Small intestine (tissue), 7 donors: Measurements from ENCODE around the gene ADAR. TPM values are rescaled to one million over a fixed set of nuclear protein-coding genes. Genes with fewer than 3 reads are reported as not detected.

Experiments
- DNase-seq, 2 donors: peaks; one replicate each; pipeline versions ENCODE4 v3.0.0 to v3.0.0-alpha.2; 2013
- FAIRE-seq: peaks from 2 replicates; lab custom pipeline; 2012; peaks lifted over from hg19 to GRCh38; lab: Jason Lieb, UNC
- H3K27ac ChIP-seq, 3 donors: one replicate each; pipeline ENCODE4 v1.5.1; 2013; ENCODE audit warnings: low read length in 2 of 3, mild to moderate bottlenecking in 2 of 3, control low read depth in 1 of 3, inconsistent platforms in 1 of 3, low read depth in 1 of 3, moderate library complexity in 1 of 3
- H3K27me3 ChIP-seq, 3 donors: one replicate each; pipeline ENCODE4 v1.6.1; 2013; ENCODE audit warnings: low read length in 3 of 3, inconsistent platforms in 1 of 3; ENCODE audit not compliant: control insufficient read depth in 3 of 3, insufficient read depth in 3 of 3
- H3K36me3 ChIP-seq, 3 donors: one replicate each; pipeline ENCODE4 v1.6.1; 2013; ENCODE audit warnings: low read length in 3 of 3, inconsistent platforms in 1 of 3, low read depth in 1 of 3, mild to moderate bottlenecking in 1 of 3, moderate library complexity in 1 of 3; ENCODE audit not compliant: control insufficient read depth in 3 of 3, insufficient read depth in 2 of 3
- H3K4me1 ChIP-seq, 3 donors: one replicate each; pipeline ENCODE4 v1.6.1; 2013; ENCODE audit warnings: low read length in 2 of 3, inconsistent platforms in 1 of 3, low read depth in 1 of 3, mild to moderate bottlenecking in 1 of 3, moderate library complexity in 1 of 3; ENCODE audit not compliant: control insufficient read depth in 3 of 3, insufficient read depth in 2 of 3
- H3K4me3 ChIP-seq, 3 donors: one replicate each; pipeline ENCODE4 v1.5.1; 2013; ENCODE audit warnings: low read length in 3 of 3, control low read depth in 1 of 3, inconsistent platforms in 1 of 3, low read depth in 1 of 3, mild to moderate bottlenecking in 1 of 3, moderate library complexity in 1 of 3
- H3K9me3 ChIP-seq, 2 donors: one replicate each; pipeline ENCODE4 v1.6.1; 2013; ENCODE audit warnings: low read depth in 1 of 2, low read length in 1 of 2; ENCODE audit not compliant: control insufficient read depth in 2 of 2, insufficient read depth in 1 of 2
- WGBS, 3 donors: extraction: QIAGEN DNeasy Blood & Tissue Kit; methylation state at CpG; one replicate each; pipeline ENCODE4 v1.1.7; 2013; 5-methylcytosine and 5-hydroxymethylcytosine counted together
- polyA plus RNA-seq, 4 donors: library from polyadenylated mRNA; stranded (reverse) in 3 of 4; unstranded in 1 of 4; fragments of 200-250 nt in 3 of 4; fragments of 120-200 nt in 1 of 4; gene quantifications; one replicate each; pipeline versions ENCODE4 v1.2.1 to v1.2.3, GENCODE V29; 2013
- donor health status: healthy with polysubstance abuse.
- donor health status: control.
- donor health status: control.
- donor health status: Bipolar disorder and iron deficiency.
- donor health status: healthy.

The ADAR gene
- polyA plus RNA-seq, 4 donors = 28.6 to 120 (median 47.5) TPM

DNA sequence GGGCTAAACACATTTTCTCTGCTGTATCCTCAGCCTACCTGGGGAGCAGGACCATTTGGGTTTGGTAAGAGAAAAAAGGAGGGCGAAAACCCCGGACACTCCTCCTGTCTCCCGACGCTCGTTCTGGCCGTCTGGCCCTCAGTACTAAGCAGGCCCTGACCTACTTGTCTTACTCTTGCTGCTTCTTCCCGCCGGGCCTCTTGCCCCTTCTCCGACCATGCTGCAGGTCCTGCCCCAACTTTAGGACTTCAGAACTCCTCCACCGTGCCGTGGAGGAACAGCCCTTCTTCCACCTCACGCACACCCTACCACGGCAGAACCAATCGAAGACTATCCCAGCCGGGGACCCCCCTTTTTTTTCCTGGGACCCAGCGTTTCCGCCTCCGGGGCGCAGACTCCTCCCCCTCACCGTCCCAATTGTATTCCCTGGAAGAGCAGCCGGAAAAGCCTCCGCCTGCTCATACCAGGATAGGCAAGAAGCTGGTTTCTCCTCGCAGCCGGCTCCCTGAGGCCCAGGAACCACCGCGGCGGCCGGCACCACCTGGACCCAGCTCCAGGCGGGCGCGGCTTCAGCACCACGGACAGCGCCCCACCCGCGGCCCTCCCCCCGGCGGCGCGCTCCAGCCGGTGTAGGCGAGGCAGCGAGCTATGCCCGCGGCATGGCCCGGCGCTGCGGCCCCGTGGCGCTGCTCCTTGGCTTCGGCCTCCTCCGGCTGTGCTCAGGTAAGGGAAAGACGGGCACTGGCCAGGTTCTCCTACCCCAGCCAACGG lies 40.4 kb downstream of the ADAR start, which contains the start of gene CHRNB2:
TSS of gene CHRNB2 (plus strand) at position 393 of the 771 bp plus-strand sequence. CDS start at position 660, 267 bp downstream.
- H3K27ac ChIP-seq = no peak within 1 kb of the TSS
- peak within 1 kb of the TSS in 1 of 3 donors; percentile 29 for H3K4me3 ChIP-seq
- DNase-seq (peak; percentile 53 to 86), FAIRE-seq (no peak)
- peaks cover 0 to 7% (median 0%) of the 10 kb centered on the region in 3 donors for H3K4me1 ChIP-seq
- peaks cover 0 to 29% (median 0%) of the 10 kb centered on the region in 3 donors for H3K27me3 ChIP-seq
- 3 to 4% (median 3%) methylated on average over 49 to 53 of the region's 53 CpGs for WGBS, 3 donors
- no peaks in the 10 kb centered on the region for H3K9me3 ChIP-seq
- no peaks in the 10 kb centered on the region for H3K36me3 ChIP-seq

GRCh38 chr1:154565876-154566275 lies 42.1 kb downstream of the ADAR start:
- DNase-seq (no peak), FAIRE-seq (no peak)
- Histone ChIP-seq H3K4me3 (no peak overlapping the region), H3K36me3 (no peaks in the 10 kb centered on the region), H3K9me3 (no peaks in the 10 kb centered on the region), H3K4me1 (peaks cover 0 to 7% (median 0%) of the 10 kb centered on the region in 3 donors), H3K27me3 (peaks cover 0 to 28% (median 0%) of the 10 kb centered on the region in 3 donors), H3K27ac (no peak overlapping the region)
- 83 to 87% (median 83%) methylated on average over 6 of the region's 6 CpGs for WGBS, 3 donors

- Histone ChIP-seq H3K36me3 (peaks cover 9 to 17% (median 9%) of the 10 kb centered on the region in 3 donors), H3K4me3 (peak overlapping the region in 2 of 3 donors; percentile 67 to 99), H3K27ac (peak overlapping the region; percentile 71 to 93 (median 91)), H3K27me3 (no peaks in the 10 kb centered on the region), H3K4me1 (peaks cover 2 to 10% (median 2%) of the 10 kb centered on the region in 3 donors), H3K9me3 (no peaks in the 10 kb centered on the region)
- 10 to 13% (median 11%) methylated on average over 13 of the region's 13 CpGs for WGBS, 3 donors
- DNase-seq (peak; percentile 91 to 94), FAIRE-seq (no peak)
These were observed 48.4 kb downstream of the ADAR start for GRCh38 chr1:154559466-154560044.

DNA sequence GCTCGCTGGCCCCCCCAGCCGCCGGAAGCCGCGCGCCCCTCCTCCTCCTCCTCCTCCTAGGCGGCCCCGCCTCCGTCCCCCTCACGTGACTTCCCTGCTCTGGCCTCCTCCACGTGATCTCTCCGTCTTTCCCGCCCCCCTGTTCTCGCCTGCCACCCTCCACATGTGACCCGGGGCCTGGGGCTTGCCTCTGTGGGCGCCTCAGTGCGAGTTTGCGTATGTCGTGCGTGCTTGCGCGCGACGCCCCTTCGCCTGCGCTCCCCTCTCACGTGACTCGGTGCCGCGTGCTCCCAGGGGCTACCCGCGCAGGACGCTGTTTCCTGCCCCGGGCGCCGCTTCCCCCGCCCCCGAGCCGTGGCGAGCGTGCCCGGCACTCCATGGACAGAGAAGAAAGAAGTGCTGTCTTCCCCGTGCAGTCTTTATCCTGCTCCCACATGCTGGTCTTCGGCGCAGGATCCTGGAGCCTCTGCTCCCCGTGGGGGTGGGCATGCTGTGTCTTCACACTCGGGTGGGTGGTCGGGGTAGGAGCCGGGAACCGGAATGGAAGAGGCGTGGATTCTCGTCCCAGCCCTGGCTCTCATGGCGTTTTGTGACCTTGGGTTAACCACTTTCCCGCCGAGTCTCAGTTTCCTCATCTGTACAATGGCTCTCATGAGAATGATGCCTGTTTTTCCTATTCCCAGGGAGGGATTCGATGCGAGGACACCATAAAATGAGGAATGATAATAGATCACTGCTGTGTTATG lies 49.1 kb downstream of the ADAR start:
- H3K27me3 ChIP-seq = no peaks in the 10 kb centered on the region
- H3K27ac ChIP-seq = peak overlapping the region; percentile 71 to 93 (median 91)
- H3K4me3 ChIP-seq = peak overlapping the region; percentile 26 to 99 (median 67)
- DNase-seq = peak; percentile 99
- peaks cover 9 to 20% (median 12%) of the 10 kb centered on the region in 3 donors for H3K36me3 ChIP-seq
- WGBS, 3 donors = 0 to 1% (median 1%) methylated on average over 43 to 57 of the region's 57 CpGs
- no peak for FAIRE-seq
- peaks cover 2 to 10% (median 2%) of the 10 kb centered on the region in 3 donors for H3K4me1 ChIP-seq
- no peaks in the 10 kb centered on the region for H3K9me3 ChIP-seq

GRCh38 chr1:154557939-154558719 lies 49.9 kb downstream of the ADAR start, which contains the start of gene UBE2Q1:
Gene UBE2Q1, minus strand, starts transcription at chr1:154558662. Its CDS starts 109 bp downstream, at chr1:154558553.
- peaks cover 2 to 10% (median 2%) of the 10 kb centered on the region in 3 donors for H3K4me1 ChIP-seq

GRCh38 chr1:154557248-154557938 lies 50.6 kb downstream of the ADAR start:
- Histone ChIP-seq H3K27ac (peak overlapping the region in 1 of 3 donors; percentile 46), H3K4me3 (peak overlapping the region; percentile 66 to 99 (median 90)), H3K4me1 (peaks cover 2 to 10% (median 2%) of the 10 kb centered on the region in 3 donors), H3K9me3 (no peaks in the 10 kb centered on the region), H3K27me3 (no peaks in the 10 kb centered on the region), H3K36me3 (peaks cover 19 to 32% (median 26%) of the 10 kb centered on the region in 3 donors)
- 3 to 11% (median 6%) methylated on average over 7 of the region's 7 CpGs for whole genome bisulfite sequencing, 3 donors
- DNase-seq (peak in 1 of 2 donors; percentile 20), FAIRE-seq (no peak)

More at GRCh38 chr1:154557939-154558719, 49.9 kb downstream of the ADAR start, which contains the start of gene UBE2Q1:
- Histone ChIP-seq H3K27me3 (no peaks in the 10 kb centered on the region), H3K9me3 (no peaks in the 10 kb centered on the region), H3K36me3 (peaks cover 15 to 27% (median 19%) of the 10 kb centered on the region in 3 donors), H3K27ac (peak within 1 kb of the TSS; percentile 71 to 93 (median 91)), H3K4me3 (peak within 1 kb of the TSS; percentile 67 to 99 (median 90))
- FAIRE-seq (no peak), DNase-seq (peak; percentile 42 to 60)
- 0 to 1% (median 1%) methylated on average over 26 to 69 of the region's 69 CpGs for WGBS, 3 donors

DNA sequence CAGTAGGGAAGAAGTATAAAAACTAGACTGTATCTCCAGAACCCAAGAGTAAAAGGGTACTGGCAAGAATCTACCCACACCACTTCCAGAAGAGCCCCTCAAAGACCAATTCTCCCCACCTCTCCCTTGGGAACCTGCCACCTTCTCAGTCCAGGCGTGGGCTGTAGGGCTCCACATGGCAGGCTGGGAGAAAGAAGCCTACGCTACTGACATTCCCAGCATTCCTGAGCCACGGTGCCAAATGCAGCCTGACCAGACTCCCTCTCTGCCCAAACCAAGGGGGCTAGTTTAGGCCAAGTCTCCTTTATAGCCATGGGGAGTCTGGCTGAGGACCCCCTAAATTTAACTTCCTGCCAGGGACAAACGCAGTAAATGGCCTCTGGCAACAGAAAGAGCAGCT lies 51.6 kb downstream of the ADAR start:
- H3K27ac ChIP-seq = no peak overlapping the region
- H3K27me3 ChIP-seq = no peaks in the 10 kb centered on the region
- peak overlapping the region in 1 of 3 donors; percentile 66 for H3K4me3 ChIP-seq
- H3K36me3 ChIP-seq = peaks cover 26 to 42% (median 36%) of the 10 kb centered on the region in 3 donors
- 38 to 43% (median 40%) methylated on average over 4 of the region's 4 CpGs for WGBS, 3 donors
- DNase-seq (no peak), FAIRE-seq (no peak)
- H3K4me1 ChIP-seq = peaks cover 2 to 10% (median 4%) of the 10 kb centered on the region in 3 donors
- no peaks in the 10 kb centered on the region for H3K9me3 ChIP-seq
